NCI-H1048 (cell line): ENCODE measurements around the gene HLA-F.

ENCODE experiments used
- DNase-seq: peaks from one replicate; lab custom pipeline; 2025; lab: John Stamatoyannopoulos, UW

Gene HLA-F

GRCh38 chr6:29763491-29764289, 40.5 kb downstream of the HLA-F start:
- DNase-seq, result no peak

GRCh38 chr6:29764422-29765196, 41.4 kb downstream of the HLA-F start:
- DNase-seq, result no peak

GRCh38 chr6:29769336-29769735, 46.1 kb downstream of the HLA-F start:
- no peak for DNase-seq

- no peak for DNase-seq
These were observed 47.1 kb downstream of the HLA-F start for GRCh38 chr6:29770306-29770705.

GRCh38 chr6:29776684-29777083, 53.5 kb downstream of the HLA-F start:
- DNase-seq, result no peak
